GM19324 (cell line): ENCODE results near the gene ASS1.

Experiments
- ATAC-seq: cut with Tn5 transposase; IDR thresholded peaks from one replicate; pipeline ENCODE4 v1.9.1; 2021; ENCODE audit warnings: mild to moderate bottlenecking, moderate library complexity; ENCODE audit not compliant: unreplicated experiment, low FRiP score

ASS1 gene

DNA sequence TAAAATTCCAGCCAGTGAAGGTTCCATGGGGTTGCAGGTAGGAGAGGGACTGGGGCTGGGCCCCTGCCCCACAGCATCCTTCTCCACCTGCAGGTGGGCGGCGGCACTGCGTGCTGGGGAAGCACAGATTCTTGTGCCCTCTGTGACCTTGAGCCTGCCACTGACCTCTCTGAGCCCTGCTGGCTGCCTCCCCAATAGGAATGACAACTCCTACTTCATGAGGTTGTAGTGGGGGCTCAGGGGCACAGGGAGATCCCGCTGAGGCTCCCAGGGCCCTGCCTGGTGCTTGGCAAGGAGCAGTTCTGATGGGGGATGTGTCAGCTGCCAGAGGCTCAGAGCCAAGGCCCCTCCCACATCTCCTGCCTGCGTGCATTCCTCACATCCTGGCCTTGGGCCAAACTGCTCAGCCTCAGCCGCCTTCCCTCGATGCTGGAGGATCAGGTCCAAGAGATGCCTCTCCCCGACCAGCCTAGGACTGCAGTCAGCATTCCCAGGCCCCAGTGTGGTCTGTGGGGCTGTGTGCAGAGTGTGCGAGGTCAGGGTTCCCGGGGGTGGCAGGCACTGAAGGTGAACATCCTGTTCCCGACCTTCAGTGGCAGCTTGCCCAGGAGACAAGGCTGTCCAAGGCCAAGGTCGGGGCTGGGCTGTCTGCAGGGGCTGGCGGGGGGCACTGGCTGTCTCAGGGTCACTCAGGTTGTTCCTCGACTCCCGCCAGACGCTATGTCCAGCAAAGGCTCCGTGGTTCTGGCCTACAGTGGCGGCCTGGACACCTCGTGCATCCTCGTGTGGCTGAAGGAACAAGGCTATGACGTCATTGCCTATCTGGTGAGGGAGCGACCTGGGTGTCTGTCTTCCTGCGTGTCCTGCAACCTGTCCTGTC is 7.0 kb downstream of the ASS1 start:
- no peak for ATAC-seq

DNA sequence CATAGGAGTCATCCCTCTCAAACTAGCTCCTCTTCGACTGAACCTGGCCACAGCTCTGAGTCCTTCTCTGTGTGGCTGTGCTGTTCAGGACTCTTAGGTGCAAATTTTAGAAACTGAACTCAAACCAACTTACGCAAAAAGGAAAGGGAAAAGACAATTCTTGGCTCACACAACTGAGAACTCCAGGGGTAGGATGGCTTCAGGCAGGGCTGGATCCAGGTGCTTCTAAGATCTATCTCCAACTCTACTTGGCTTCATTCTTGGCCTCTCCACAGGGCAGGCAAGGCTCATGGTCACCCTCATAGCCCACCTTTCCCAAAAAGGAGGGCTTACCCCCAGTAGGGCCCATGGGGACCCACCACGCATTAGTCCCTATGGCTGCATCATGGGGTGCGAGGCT is 8.1 kb downstream of the ASS1 start:
- no peak for ATAC-seq

DNA sequence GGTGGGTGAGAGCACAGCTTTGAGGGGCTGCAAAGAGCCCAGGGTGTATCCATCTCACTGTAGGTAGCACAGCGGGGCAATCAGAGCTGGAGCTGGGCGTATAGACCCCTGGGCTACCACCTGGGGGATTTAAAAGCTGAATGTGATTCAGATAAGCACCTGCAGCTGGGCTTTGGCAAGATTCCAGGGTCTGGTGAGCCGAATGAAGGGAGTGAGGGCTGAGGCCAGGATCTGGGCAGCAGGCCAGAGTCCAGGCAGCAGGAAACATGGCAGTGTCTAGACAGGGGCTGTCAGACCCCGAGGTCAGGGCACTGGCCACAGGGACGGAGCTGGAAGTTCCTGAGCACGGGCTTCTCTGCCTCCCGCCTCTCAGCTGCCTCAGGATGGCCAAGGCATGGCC is 8.7 kb downstream of the ASS1 start:
- no peak for ATAC-seq

DNA sequence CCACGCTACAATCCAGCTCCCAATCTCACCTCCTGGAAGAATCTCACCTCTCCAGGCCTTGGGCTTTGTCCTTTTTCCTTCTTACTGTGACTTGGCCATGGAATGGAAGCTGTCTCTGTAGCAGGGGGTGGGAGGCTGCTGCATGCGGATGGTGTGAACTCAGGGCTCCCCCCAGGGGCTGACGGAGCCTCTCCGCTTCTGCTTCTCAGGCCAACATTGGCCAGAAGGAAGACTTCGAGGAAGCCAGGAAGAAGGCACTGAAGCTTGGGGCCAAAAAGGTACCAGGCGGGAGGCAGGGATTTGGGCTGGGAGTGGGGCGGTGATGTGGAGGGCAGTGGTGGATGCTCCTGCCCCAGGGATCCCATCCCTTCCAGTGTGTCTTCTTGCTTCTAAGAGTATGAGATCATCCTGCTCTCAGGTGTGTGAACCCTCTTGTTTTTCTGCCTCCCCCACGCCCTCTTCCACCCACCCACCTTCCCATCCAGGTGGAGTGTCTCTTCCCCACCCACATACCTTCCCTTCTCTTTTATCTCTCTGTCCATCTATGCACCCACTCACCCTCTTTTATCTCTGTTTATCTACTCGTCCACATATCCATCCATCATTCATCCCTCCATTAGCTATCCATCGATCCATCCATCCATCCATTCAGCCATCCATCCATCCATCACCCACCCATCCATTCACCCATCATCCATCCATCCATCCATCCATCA is 9.5 kb downstream of the ASS1 start:
- ATAC-seq: no peak

DNA sequence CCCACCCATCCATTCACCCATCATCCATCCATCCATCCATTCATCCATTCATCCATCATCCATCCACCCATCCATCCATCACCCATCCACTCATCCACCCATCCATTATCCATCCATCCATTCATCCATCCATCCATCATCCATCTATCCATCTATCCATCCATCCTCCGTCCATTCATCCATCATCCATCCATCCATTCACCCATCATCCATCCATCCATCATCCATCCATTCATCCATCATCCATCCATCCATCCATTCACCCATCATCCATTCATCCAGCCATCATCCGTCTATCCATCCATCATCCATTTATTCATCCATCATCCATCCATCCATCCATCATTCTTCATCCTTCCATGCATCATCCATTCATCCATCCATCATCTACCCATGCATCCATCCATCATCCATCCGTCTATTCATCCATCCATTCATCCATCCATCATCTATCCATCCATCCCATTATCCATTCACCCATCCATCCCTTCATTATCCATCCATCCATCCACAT is 10.1 kb downstream of the ASS1 start:
- no peak for ATAC-seq

DNA sequence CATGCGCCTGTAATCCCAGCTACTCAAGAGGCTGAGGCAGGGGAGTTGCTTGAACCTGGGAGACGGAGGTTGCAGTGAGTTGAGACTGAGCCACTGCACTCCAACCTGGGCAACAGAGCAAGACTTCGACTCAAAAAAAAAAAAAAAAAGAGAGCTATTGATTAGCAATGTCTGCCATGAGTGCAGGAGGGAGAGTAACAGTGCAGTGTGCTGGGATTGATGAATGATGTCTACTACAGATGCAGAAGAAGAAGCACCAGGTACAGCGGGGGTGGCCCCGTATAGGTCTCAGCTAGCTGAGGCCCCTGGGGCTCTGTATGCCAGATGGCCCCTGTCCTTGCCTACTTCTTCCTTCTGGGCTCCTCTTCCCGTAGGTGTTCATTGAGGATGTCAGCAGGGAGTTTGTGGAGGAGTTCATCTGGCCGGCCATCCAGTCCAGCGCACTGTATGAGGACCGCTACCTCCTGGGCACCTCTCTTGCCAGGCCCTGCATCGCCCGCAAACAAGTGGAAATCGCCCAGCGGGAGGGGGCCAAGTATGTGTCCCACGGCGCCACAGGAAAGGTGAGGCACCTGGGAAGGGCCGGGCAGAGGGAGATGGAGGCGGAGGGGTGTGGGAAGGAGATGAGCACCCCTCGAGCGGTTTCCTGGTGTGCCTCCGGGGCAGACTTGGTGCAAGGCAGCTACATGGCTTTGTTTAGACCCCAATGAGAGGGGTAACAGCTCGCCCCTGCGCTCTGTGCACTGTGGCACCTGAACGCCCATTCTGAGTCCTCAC is 13.5 kb downstream of the ASS1 start:
- no peak for ATAC-seq

DNA sequence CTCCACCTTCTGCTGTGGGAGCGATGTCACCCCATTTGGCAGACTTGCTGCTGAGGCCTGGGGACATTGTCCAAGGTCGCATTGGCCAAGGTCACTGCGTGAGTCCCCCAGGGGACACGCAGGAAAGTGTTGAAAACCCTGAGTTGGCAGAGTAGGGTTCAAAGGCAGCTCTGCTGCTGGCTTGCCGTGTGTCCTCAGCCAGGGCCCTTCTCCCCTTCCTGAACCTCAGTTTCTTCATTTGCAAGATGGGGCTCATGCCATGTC is 14.0 kb downstream of the ASS1 start:
- no peak for ATAC-seq

DNA sequence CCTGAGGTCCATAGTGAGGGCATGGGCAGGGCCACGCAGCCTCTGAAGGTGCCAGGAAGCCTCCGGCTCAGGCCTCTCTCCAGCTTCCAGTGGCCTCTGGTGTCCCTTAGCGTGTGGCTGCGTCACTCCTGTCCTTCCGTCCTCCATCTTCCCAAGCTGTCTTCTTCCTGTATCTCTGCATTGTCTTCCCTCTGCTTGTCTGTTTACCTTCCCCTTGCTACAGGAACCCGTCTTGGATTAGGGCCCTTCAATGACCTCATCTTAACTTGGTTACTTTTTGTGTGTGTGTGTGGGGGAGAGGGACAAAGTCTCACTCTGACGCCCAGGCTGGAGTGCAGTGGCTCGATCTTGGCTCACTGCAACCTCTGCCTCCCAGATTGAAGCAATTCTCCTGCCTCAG is 14.4 kb downstream of the ASS1 start:
- no peak for ATAC-seq

DNA sequence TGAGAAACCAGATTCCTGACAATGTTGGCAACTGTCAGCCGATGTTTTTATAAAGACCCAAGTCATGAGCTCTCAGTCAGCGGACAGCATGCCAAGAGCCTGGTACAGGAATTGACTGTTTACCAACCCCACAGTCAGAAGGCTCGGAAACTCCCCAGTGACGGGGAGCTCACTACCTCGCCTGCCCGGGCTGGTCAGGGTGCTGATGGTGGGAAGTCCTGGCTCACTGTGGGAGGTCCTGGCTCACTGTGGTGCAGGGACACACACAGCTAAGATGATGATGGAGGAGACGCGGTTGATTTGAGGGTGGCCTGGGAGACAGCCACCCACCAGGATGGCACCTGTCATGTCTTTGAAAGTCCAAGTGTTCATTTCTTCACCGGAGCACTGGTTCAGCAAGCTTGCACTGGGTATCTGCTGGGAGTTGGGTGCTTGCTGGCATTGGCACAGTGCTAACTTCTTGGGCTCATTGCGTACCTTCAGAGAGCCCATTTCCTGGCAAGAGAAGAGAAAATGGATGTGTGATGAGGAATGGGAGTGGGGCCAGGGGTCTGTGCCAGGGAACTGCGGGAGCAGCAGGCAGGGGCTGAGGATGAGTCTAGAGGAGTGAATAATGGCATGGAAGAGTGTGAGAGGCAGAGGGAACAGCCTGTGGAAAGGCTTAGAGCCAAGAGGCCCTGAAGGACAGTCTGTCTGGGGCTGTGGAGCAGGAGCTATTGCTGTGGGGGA is 15.3 kb downstream of the ASS1 start:
- no peak for ATAC-seq

DNA sequence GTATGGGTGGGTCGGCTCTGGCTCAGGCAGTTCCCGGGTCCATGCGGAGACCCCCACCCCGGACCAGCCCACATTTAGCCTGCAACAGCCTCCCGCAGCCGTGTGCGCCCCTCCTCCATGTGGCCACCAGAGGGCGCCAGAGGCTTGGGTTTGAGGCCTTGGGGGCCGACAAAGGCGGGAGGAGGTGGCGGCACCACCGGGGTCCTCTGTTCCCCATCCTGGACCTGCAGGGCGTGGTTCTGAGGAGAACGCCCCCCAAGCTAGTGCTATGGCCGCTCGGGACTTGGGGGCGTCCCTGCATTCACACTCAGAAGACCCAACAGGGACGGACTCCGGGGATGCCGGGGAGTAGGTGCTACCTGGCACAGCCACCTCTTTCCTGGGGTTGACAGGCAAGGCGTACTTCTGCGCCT is 16.5 kb downstream of the ASS1 start:
- ATAC-seq: no peak

DNA sequence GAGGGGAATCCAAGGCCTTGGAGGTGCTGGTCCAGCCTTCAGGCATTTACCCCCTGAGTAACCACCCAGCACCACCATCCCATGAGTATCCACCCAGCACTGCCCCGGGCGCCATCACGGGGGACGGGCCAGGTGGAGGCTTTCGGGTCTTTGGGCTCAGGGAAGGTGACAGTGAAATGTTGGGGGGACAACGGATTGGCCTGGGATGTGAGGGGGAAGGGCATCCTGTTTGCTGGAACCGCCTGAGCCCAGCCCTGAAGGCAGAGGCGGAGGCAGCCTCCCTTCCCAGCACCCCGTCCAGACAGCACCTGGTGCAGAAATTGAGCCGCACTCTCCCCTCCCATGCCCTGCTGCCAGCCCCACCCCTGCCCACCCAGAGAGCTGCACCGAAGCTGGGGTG is 17.0 kb downstream of the ASS1 start:
- ATAC-seq: no peak

DNA sequence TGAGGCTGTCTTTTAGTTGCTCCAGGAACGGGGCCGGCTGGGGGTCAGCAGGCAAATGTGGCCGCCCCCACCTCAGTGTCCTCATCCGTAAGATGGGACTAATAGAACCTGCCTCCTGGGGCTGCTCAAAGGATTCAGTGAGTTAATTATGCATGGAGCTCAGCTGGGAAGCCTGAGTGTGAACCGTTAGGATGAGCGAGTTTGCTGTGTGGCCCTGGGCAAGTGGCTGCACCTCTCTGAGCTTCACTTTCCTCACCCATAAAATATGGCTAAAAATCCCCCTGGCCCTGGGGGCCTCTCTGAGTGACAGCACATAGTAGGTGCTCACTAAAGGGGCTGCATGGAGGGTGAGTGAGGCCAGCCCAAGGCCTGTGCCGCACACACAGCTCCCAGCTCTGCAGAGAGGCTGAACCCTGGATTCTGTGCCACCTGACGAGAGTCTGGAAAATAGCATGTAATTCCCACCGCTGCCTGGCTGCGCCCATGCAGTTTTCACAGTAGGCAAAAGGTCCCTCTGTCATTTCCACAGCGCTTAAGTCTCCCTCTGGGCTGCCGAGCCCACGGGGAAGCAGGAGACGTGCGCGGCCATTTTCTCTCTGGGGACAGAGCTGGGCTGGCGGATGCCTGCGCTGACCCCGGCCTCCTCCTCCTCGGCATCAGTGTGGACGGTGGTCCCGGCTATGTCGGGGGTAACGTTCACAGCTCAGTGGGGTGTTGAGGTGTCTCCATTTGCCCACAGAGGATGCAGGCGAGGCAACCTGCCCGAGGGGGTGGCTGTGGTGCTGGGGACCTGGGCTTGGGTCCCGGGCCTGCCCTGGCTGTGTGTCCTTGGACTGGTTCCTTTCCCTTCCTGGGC is 18.2 kb downstream of the ASS1 start:
- ATAC-seq: no peak

DNA sequence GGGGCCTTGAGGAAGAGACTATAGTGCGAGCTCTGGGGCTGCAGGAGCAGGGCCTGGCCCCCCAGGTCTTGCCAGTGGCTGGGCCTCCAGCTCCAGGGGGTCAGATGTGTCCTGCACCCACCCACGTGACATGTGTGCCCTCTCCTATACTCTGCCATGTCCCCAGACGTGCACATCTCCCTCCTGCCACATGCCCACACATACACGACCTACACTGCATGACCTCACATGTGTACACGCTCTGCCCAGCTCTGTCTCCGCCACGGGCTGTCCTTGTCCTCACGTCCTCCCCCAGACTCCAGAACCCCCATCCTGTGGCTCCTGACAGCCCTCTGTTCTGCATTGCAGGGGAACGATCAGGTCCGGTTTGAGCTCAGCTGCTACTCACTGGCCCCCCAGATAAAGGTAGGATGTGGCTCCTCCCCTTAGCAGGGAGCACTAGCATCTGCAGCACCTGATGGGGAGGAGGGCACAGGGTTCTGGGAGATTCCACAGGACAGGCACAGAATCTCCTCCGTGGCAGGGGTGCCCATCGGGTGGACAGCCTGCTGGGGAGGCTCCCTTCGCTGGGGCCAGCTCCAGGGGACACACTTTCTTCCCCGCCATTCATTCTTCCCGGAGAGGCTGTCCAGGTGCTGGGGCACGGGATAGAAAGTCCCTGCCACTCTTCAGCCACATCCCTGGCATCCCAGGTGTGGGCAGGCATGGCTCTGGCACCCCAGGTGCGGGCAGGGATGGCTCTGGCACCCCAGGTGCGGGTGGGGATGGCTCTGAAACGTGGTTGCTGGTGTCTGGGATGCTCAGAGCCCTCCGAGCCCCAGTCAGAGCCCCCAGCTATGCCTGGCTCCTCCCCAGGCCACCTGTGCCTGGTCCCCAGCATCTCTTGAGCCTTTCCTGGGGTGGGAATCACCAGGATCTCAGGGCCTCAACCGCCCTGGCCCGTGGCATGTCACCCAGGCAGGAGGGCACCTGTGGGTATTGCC is 19.3 kb downstream of the ASS1 start:
- no peak for ATAC-seq

DNA sequence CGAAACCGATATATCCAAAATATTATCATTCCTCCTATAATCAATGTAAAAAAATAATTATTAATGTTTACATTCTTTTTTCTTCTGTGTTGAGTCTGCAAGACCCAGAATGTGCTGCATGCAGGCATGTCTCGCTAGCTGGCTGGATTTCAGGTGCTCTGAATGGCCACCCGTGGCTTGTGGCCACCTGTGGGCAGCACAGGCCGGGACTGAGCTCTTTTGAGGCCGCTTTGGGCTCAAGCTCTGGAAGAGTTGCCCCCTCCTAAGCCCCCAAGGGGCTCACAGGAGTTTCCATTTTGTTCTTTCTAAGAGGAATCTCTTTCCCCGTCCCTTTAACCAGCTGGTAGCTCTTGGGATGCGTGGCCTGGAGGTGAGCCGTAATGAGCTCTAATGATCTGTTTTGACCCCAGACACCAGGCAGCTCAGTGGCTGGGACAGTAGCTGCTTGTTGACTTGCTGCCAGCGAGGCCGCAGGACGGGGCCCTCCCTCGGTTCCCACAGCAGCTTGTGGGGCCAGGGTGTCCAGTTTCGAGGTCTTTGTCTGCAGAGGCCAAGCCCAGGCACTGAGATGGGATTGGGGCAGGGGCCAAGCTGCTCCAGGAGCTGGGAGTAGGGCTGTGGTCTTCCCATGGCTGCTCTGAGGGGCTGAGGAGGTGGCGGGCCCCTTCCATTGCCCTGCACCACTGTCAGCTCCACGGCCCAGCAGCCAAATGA is 20.8 kb downstream of the ASS1 start:
- ATAC-seq: no peak

DNA sequence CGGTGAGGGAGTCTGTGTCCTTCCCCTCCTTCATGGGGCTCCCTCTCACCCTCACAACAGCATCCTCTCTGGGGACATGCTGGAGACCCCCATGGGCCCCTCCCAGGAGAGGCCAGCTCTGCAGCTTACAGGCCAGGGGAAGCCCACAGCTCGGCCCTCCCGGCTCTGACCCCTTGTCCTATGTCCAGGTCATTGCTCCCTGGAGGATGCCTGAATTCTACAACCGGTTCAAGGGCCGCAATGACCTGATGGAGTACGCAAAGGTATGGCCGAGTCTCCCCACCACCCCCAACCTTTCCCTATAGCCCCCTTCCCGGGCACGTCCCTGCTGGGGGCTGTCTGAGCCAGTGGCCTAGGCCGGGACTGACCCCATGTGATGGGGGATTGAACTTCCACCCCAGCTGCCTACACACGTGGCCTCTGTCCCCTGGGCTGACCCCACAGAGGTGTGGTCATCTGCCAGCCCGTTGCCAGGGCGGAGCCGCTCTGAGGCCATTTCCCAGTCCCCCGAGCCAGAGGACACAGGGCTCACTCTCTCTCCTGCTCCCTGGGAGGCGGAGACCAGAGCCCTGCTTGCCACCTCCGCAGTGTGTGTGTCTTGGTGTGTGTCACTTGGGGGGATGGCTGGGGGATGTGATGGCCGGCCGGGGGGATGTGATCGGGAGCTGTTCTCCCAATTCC is 21.9 kb downstream of the ASS1 start:
- no peak for ATAC-seq

DNA sequence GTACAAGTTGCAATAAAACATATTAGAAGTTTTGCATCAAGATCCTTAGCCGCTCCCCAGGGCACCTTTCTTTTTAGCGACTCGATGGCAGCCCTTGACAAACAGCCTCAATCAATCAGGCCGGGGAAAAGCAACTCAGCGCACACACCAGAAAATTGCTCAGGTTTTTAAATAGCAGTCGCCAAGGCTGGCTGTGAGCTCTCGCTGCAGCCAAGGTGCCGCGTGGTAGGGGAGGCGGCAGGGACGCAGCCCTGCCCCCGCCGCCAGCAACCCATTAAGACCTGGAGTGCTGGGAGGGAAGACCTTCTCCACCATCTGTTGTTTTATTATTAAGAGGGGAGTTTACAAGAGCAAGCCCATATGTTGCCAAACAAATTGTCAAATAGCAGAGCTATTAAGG is 22.6 kb downstream of the ASS1 start:
- ATAC-seq: no peak

DNA sequence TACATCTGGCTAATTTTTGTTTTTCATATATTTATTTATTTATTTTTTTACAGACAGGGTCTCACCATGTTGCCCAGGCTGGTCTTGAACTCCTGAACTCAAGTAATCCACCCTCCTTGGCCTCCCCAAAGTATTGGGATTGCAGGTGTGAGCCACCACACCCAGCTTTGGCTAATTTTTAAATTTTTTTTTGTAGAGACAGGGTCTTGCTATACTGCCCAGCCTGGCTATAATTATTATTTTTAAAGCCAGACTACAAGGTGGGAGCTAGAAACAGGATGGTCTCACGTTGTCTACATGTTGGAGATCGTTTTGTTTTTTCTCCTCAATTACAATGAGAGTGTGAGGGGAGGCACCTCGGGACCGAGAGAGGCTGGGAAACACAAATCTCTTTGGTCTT is 23.8 kb downstream of the ASS1 start:
- ATAC-seq: no peak
